Measurements from ENCODE around the gene ZMYM5.
"Not testable (repeated sequence)": the region's sequence is repeated elsewhere in the genome, so short reads cannot be mapped to it uniquely, and the experiment has no call there.

Gene ZMYM5

GRCh38 chr13:19818223-19818842 lies 45.1 kb downstream of the ZMYM5 start:
- peak; percentile 28 for DNase-seq

GRCh38 chr13:19817510-19818158 lies 45.8 kb downstream of the ZMYM5 start:
- DNase-seq = no peak

- no peak for DNase-seq
Measured at GRCh38 chr13:19817106-19817505, 46.3 kb downstream of the ZMYM5 start.

- not testable (repeated sequence) for DNase-seq
Measured at GRCh38 chr13:19815842-19816241, 47.6 kb downstream of the ZMYM5 start.

- DNase-seq = no peak
Measured at GRCh38 chr13:19810996-19811881, 52.2 kb downstream of the ZMYM5 start.

- no peak for DNase-seq
Measured at GRCh38 chr13:19810151-19810550, 53.3 kb downstream of the ZMYM5 start.

GRCh38 chr13:19805765-19806164 lies 57.7 kb downstream of the ZMYM5 start:
- no peak for DNase-seq

GRCh38 chr13:19795956-19796355 lies 67.5 kb downstream of the ZMYM5 start:
- DNase-seq = no peak

- no peak for DNase-seq
Measured at GRCh38 chr13:19794631-19795030, 68.8 kb downstream of the ZMYM5 start.

GRCh38 chr13:19791953-19792537 lies 71.4 kb downstream of the ZMYM5 start:
- DNase-seq = no peak

GRCh38 chr13:19782727-19783682 lies 80.4 kb downstream of the ZMYM5 start, which contains the start of gene PSPC1:
PSPC1 (minus strand) TSS chr13:19782945; CDS start chr13:19782757, 188 bp downstream.
- peak; percentile 97 for DNase-seq

- peak; percentile 55 for DNase-seq
Measured at GRCh38 chr13:19782049-19782726, 81.3 kb downstream of the ZMYM5 start.

GRCh38 chr13:19781526-19781925 lies 81.9 kb downstream of the ZMYM5 start:
- DNase-seq = no peak

- DNase-seq = not testable (repeated sequence)
Measured at GRCh38 chr13:19780753-19781418, 82.6 kb downstream of the ZMYM5 start.
